Memory B cell (primary cell): Measurements from ENCODE around the gene CEMIP.

Experiments
- ATAC-seq: fragments of 150-1000 bp; cut with Tn5 transposase; 2 replicates; pipeline ENCODE4 v1.10.0; 2021; ENCODE audit warnings: low read depth, mild to moderate bottlenecking, moderate library complexity
- DNase-seq, 2 donors: peaks; one replicate each; pipeline ENCODE4 v3.0.0; 2022; ENCODE audit warnings: low spot score in 2 of 2
- H3K27ac Mint-ChIP-seq: one replicate; pipeline ENCODE4 v1.8.0; 2022; ENCODE audit warnings: mild to moderate bottlenecking, moderate library complexity, mixed read lengths
- H3K27me3 Mint-ChIP-seq: one replicate; pipeline ENCODE4 v1.8.0; 2022; ENCODE audit warnings: mixed read lengths
- H3K36me3 Mint-ChIP-seq: one replicate; pipeline ENCODE4 v1.8.0; 2022; ENCODE audit warnings: mild to moderate bottlenecking, mixed read lengths
- H3K4me1 Mint-ChIP-seq: one replicate; pipeline ENCODE4 v1.8.0; 2022; ENCODE audit warnings: mixed read lengths
- H3K4me3 Mint-ChIP-seq: one replicate; pipeline ENCODE4 v1.8.0; 2022; ENCODE audit warnings: mild to moderate bottlenecking, moderate library complexity, mixed read lengths
- H3K9me3 Mint-ChIP-seq: one replicate; pipeline ENCODE4 v1.8.0; 2022; ENCODE audit warnings: mixed read lengths

Gene CEMIP

GRCh38 chr15:80830677-80831076 is 51.5 kb downstream of the CEMIP start:
- H3K9me3 Mint-ChIP-seq = no peaks in the 10 kb centered on the region
- H3K4me3 Mint-ChIP-seq = no peak overlapping the region
- no peaks in the 10 kb centered on the region for H3K36me3 Mint-ChIP-seq
- ATAC-seq (no peak), DNase-seq (no peak)
- no peak overlapping the region for H3K27ac Mint-ChIP-seq
- H3K27me3 Mint-ChIP-seq = no peaks in the 10 kb centered on the region
- H3K4me1 Mint-ChIP-seq = no peaks in the 10 kb centered on the region

- ATAC-seq (no peak), DNase-seq (no peak)
- no peaks in the 10 kb centered on the region for H3K27me3 Mint-ChIP-seq
- no peak overlapping the region for H3K4me3 Mint-ChIP-seq
- no peaks in the 10 kb centered on the region for H3K9me3 Mint-ChIP-seq
- H3K4me1 Mint-ChIP-seq = no peaks in the 10 kb centered on the region
- H3K36me3 Mint-ChIP-seq = no peaks in the 10 kb centered on the region
- no peak overlapping the region for H3K27ac Mint-ChIP-seq
Measured at GRCh38 chr15:80831192-80831591, 52.0 kb downstream of the CEMIP start.

- Mint-ChIP-seq H3K27me3 (no peaks in the 10 kb centered on the region), H3K4me1 (no peaks in the 10 kb centered on the region), H3K9me3 (no peaks in the 10 kb centered on the region), H3K4me3 (no peak overlapping the region), H3K36me3 (no peaks in the 10 kb centered on the region), H3K27ac (no peak overlapping the region)
- DNase-seq (no peak), ATAC-seq (no peak)
Measured at GRCh38 chr15:80831606-80832224, 52.5 kb downstream of the CEMIP start.

- DNase-seq (no peak), ATAC-seq (no peak)
- no peak overlapping the region for H3K27ac Mint-ChIP-seq
- H3K9me3 Mint-ChIP-seq = no peaks in the 10 kb centered on the region
- H3K27me3 Mint-ChIP-seq = peaks cover 3% of the 10 kb centered on the region
- H3K36me3 Mint-ChIP-seq = no peaks in the 10 kb centered on the region
- no peaks in the 10 kb centered on the region for H3K4me1 Mint-ChIP-seq
- H3K4me3 Mint-ChIP-seq = no peak overlapping the region
Measured at GRCh38 chr15:80832686-80833085, 53.5 kb downstream of the CEMIP start.

GRCh38 chr15:80834402-80834801 is 55.2 kb downstream of the CEMIP start:
- no peak for DNase-seq
- H3K36me3 Mint-ChIP-seq = no peaks in the 10 kb centered on the region
- H3K9me3 Mint-ChIP-seq = no peaks in the 10 kb centered on the region
- no peak overlapping the region for H3K4me3 Mint-ChIP-seq
- no peak overlapping the region for H3K27ac Mint-ChIP-seq
- H3K27me3 Mint-ChIP-seq = peaks cover 10% of the 10 kb centered on the region
- H3K4me1 Mint-ChIP-seq = no peaks in the 10 kb centered on the region
- ATAC-seq = no peak

- Mint-ChIP-seq H3K4me3 (no peak overlapping the region), H3K36me3 (no peaks in the 10 kb centered on the region), H3K4me1 (no peaks in the 10 kb centered on the region), H3K27me3 (peaks cover 12% of the 10 kb centered on the region), H3K27ac (no peak overlapping the region), H3K9me3 (no peaks in the 10 kb centered on the region)
- ATAC-seq = no peak
- DNase-seq = no peak
Measured at GRCh38 chr15:80834906-80835305, 55.7 kb downstream of the CEMIP start.

GRCh38 chr15:80835336-80835735 is 56.2 kb downstream of the CEMIP start:
- Mint-ChIP-seq H3K9me3 (no peaks in the 10 kb centered on the region), H3K27ac (no peak overlapping the region), H3K36me3 (no peaks in the 10 kb centered on the region), H3K27me3 (peaks cover 14% of the 10 kb centered on the region), H3K4me1 (no peaks in the 10 kb centered on the region), H3K4me3 (no peak overlapping the region)
- DNase-seq (no peak), ATAC-seq (no peak)

GRCh38 chr15:80836223-80836622 is 57.1 kb downstream of the CEMIP start:
- Mint-ChIP-seq H3K9me3 (no peaks in the 10 kb centered on the region), H3K27me3 (peaks cover 14% of the 10 kb centered on the region), H3K4me3 (no peak overlapping the region), H3K4me1 (no peaks in the 10 kb centered on the region), H3K36me3 (no peaks in the 10 kb centered on the region), H3K27ac (no peak overlapping the region)
- DNase-seq (no peak), ATAC-seq (no peak)

- H3K4me1 Mint-ChIP-seq = no peaks in the 10 kb centered on the region
- ATAC-seq = no peak
- no peaks in the 10 kb centered on the region for H3K9me3 Mint-ChIP-seq
- H3K36me3 Mint-ChIP-seq = no peaks in the 10 kb centered on the region
- DNase-seq = no peak
- no peak overlapping the region for H3K27ac Mint-ChIP-seq
- no peak overlapping the region for H3K4me3 Mint-ChIP-seq
- H3K27me3 Mint-ChIP-seq = peaks cover 15% of the 10 kb centered on the region
Measured at GRCh38 chr15:80837006-80837405, 57.8 kb downstream of the CEMIP start.

- ATAC-seq (no peak), DNase-seq (no peak)
- Mint-ChIP-seq H3K36me3 (no peaks in the 10 kb centered on the region), H3K4me3 (no peak overlapping the region), H3K9me3 (no peaks in the 10 kb centered on the region), H3K27ac (no peak overlapping the region), H3K4me1 (no peaks in the 10 kb centered on the region), H3K27me3 (peaks cover 17% of the 10 kb centered on the region)
Measured at GRCh38 chr15:80838012-80838411, 58.8 kb downstream of the CEMIP start.

- H3K27ac Mint-ChIP-seq = no peak overlapping the region
- peaks cover 17% of the 10 kb centered on the region for H3K27me3 Mint-ChIP-seq
- no peaks in the 10 kb centered on the region for H3K9me3 Mint-ChIP-seq
- H3K4me3 Mint-ChIP-seq = no peak overlapping the region
- H3K36me3 Mint-ChIP-seq = no peaks in the 10 kb centered on the region
- no peak for ATAC-seq
- no peaks in the 10 kb centered on the region for H3K4me1 Mint-ChIP-seq
- no peak for DNase-seq
Measured at GRCh38 chr15:80838666-80839065, 59.5 kb downstream of the CEMIP start.

GRCh38 chr15:80839764-80840130 is 60.6 kb downstream of the CEMIP start:
- Mint-ChIP-seq H3K27me3 (peaks cover 17% of the 10 kb centered on the region), H3K27ac (no peak overlapping the region), H3K9me3 (no peaks in the 10 kb centered on the region), H3K4me3 (no peak overlapping the region), H3K36me3 (no peaks in the 10 kb centered on the region), H3K4me1 (no peaks in the 10 kb centered on the region)
- ATAC-seq (no peak), DNase-seq (no peak)

GRCh38 chr15:80840182-80841130 is 61.3 kb downstream of the CEMIP start:
- DNase-seq (no peak), ATAC-seq (no peak)
- H3K9me3 Mint-ChIP-seq = no peaks in the 10 kb centered on the region
- no peak overlapping the region for H3K27ac Mint-ChIP-seq
- no peak overlapping the region for H3K4me3 Mint-ChIP-seq
- peaks cover 17% of the 10 kb centered on the region for H3K27me3 Mint-ChIP-seq
- no peaks in the 10 kb centered on the region for H3K4me1 Mint-ChIP-seq
- H3K36me3 Mint-ChIP-seq = no peaks in the 10 kb centered on the region

- Mint-ChIP-seq H3K27ac (no peak overlapping the region), H3K36me3 (no peaks in the 10 kb centered on the region), H3K4me3 (no peak overlapping the region), H3K9me3 (no peaks in the 10 kb centered on the region), H3K4me1 (no peaks in the 10 kb centered on the region), H3K27me3 (peaks cover 17% of the 10 kb centered on the region)
- ATAC-seq = no peak
- DNase-seq = no peak
Measured at GRCh38 chr15:80841541-80841940, 62.4 kb downstream of the CEMIP start.
